K562 (cell line): ENCODE results near the gene LRRC25. TPM values are rescaled to one million over a fixed set of nuclear protein-coding genes. Genes with fewer than 3 reads are reported as not detected.

Source experiments
- ARHGAP35 ChIP-seq: fragments of 450-650 bp; IDR thresholded peaks from 2 replicates; pipeline ENCODE4 v1.6.1; 2018; ENCODE audit not compliant: partially characterized antibody
- E2F3 ChIP-seq: fragments of 250-450 bp; sonication (Bioruptor Pico); IDR thresholded peaks from 2 replicates; pipeline ENCODE4 v1.4.0; 2020; ENCODE audit warnings: mild to moderate bottlenecking
- ETV5 ChIP-seq: sonication (generic); formaldehyde crosslinking; IDR thresholded peaks from 2 replicates; pipeline ENCODE4 v1.4.0; 2020; ENCODE audit warnings: low read depth, mild to moderate bottlenecking, missing genetic modification reagents
- GABPA ChIP-seq: fragments of 200-800 bp; sonication (Bioruptor generic); conservative IDR thresholded peaks from 2 replicates; pipeline ENCODE4 v1.6.1; 2016; ENCODE audit warnings: low read depth, missing genetic modification characterization, missing compliant biosample characterization
- MAZ ChIP-seq, 2 experiments: fragments of 450-650 bp in 1 of 2; sonication (generic) in 1 of 2; formaldehyde crosslinking; IDR thresholded peaks in 1 of 2; conservative IDR thresholded peaks in 1 of 2; 2 replicates each; pipeline versions ENCODE4 v1.4.0 to v1.5.0; 2020; ENCODE audit warnings: mild to moderate bottlenecking in 1 of 2, missing genetic modification reagents in 1 of 2
- MEIS2 ChIP-seq: fragments of 450-650 bp; IDR thresholded peaks from 2 replicates; pipeline ENCODE4 v1.6.1; 2014; ENCODE audit warnings: mild to moderate bottlenecking; ENCODE audit not compliant: partially characterized antibody
- NFIC ChIP-seq: fragments of 450-650 bp; IDR thresholded peaks from 2 replicates; pipeline ENCODE4 v1.6.1; 2017; ENCODE audit warnings: mild to moderate bottlenecking, inconsistent platforms
- PHF21A ChIP-seq: fragments of 450-650 bp; IDR thresholded peaks from 2 replicates; pipeline ENCODE4 v1.6.1; 2017; ENCODE audit warnings: low read depth, borderline replicate concordance
- RBBP5 ChIP-seq: fragments of 200-600 bp; sonication (generic); IDR thresholded peaks from 2 replicates; pipeline ENCODE4 v1.6.1; 2012; ENCODE audit warnings: borderline replicate concordance, mild to moderate bottlenecking, low read length, control low read depth, inconsistent platforms; ENCODE audit not compliant: insufficient read depth, poor library complexity, severe bottlenecking
- RFX5 ChIP-seq: IDR thresholded peaks from 2 replicates; pipeline ENCODE4 v1.6.1; 2011; ENCODE audit warnings: low read depth, mild to moderate bottlenecking, improper control_type of control experiment, low read length
- SAP30 ChIP-seq: fragments of 200-600 bp; sonication (generic); IDR thresholded peaks from 2 replicates; pipeline ENCODE4 v1.6.1; 2012; ENCODE audit warnings: borderline replicate concordance, low read depth, mild to moderate bottlenecking, moderate library complexity, low read length, control low read depth, inconsistent platforms; ENCODE audit not compliant: insufficient read depth, poor library complexity, severe bottlenecking
- SMARCE1 ChIP-seq: fragments of 450-650 bp; IDR thresholded peaks from 2 replicates; pipeline ENCODE4 v1.7.1; 2016; ENCODE audit warnings: mild to moderate bottlenecking
- SRSF7 ChIP-seq: fragments of 200-400 bp; formaldehyde crosslinking; optimal IDR thresholded peaks from 2 replicates; pipeline ENCODE3; 2017; ENCODE audit warnings: mild to moderate bottlenecking, low read depth, low read length
- XRCC3 ChIP-seq: fragments of 450-650 bp; IDR thresholded peaks from 2 replicates; pipeline ENCODE4 v1.6.1; 2017; ENCODE audit warnings: mild to moderate bottlenecking, moderate library complexity
- ZFPM2 ChIP-seq: fragments of 250-450 bp; sonication (Bioruptor Pico); IDR thresholded peaks from 2 replicates; pipeline ENCODE4 v1.5.1; 2022; ENCODE audit warnings: mild to moderate bottlenecking
- ZNF143 ChIP-seq: sonication (generic); formaldehyde crosslinking; IDR thresholded peaks from 2 replicates; pipeline ENCODE4 v1.9.0; 2022; ENCODE audit warnings: mild to moderate bottlenecking, missing genetic modification reagents
- ZNF239 ChIP-seq: fragments of 250-450 bp; sonication (Bioruptor Pico); IDR thresholded peaks from 2 replicates; pipeline ENCODE4 v1.4.0; 2020; ENCODE audit warnings: mild to moderate bottlenecking
- ZNF324 ChIP-seq: fragments of 250-450 bp; sonication (Bioruptor Pico); IDR thresholded peaks from 2 replicates; pipeline ENCODE4 v1.4.0; 2020; ENCODE audit warnings: mild to moderate bottlenecking
- ZNF507 ChIP-seq: conservative IDR thresholded peaks from 2 replicates; pipeline ENCODE4 v1.6.1; 2017; ENCODE audit warnings: missing genetic modification characterization, missing compliant biosample characterization
- ZNF695 ChIP-seq: fragments of 450-650 bp; formaldehyde crosslinking; IDR thresholded peaks from 2 replicates; pipeline ENCODE4 v1.4.0; 2020; ENCODE audit warnings: mild to moderate bottlenecking, moderate library complexity
- ZNF780A ChIP-seq: fragments of 250-450 bp; sonication (Bioruptor Pico); IDR thresholded peaks from 2 replicates; pipeline ENCODE4 v1.5.0; 2021; ENCODE audit warnings: mild to moderate bottlenecking
- ZNF785 ChIP-seq: fragments of 250-450 bp; sonication (Bioruptor Pico); IDR thresholded peaks from 2 replicates; pipeline ENCODE4 v1.4.0; 2020; ENCODE audit warnings: mild to moderate bottlenecking
- polyA plus RNA-seq, 8 experiments: library from polyadenylated mRNA; depleted of rRNA in 4 of 8; stranded (reverse) in 5 of 8; unstranded in 3 of 8; fragments of >200 nt; fragmentation: Nextera tagmentation in 2 of 8; fragmentation: Illumina TruSeq in 1 of 8; extraction: Ambion mirVana in 2 of 8; extraction: Trizol in 1 of 8; gene quantifications; 2 replicates each; pipeline versions ENCODE4 v1.2.1 to v1.2.3, GENCODE V29; 2011 to 2014; ENCODE audit warnings: inconsistent platforms in 1 of 8, missing spikeins in 1 of 8
- total RNA-seq, 7 experiments: library from RNA; depleted of rRNA in 6 of 7; stranded (reverse); fragments of >200 nt in 6 of 7; fragmentation: Illumina TruSeq in 2 of 7; extraction: Trizol in 2 of 7; gene quantifications; 2 replicates each; pipeline versions ENCODE4 v1.2.1 to v1.2.3, GENCODE V29; 2011 to 2021; ENCODE audit warnings: low replicate concordance in 1 of 7
- TF ChIP-seq, protein P1 (sequence below): fragments of 250-450 bp; sonication (Bioruptor Pico); IDR thresholded peaks from 2 replicates; pipeline ENCODE4 v1.4.0; 2020; ENCODE audit warnings: mild to moderate bottlenecking
- TF ChIP-seq, protein P2 (sequence below): fragments of 250-450 bp; sonication (Bioruptor Pico); IDR thresholded peaks from 2 replicates; pipeline ENCODE4 v1.8.0; 2022; ENCODE audit warnings: inconsistent platforms
- TF ChIP-seq, protein P3 (sequence below): fragments of 200-800 bp; sonication (Bioruptor generic); IDR thresholded peaks from 2 replicates; pipeline ENCODE4 v1.6.1; 2017; ENCODE audit warnings: missing genetic modification characterization, missing compliant biosample characterization

LRRC25 gene
- total and polyA plus RNA-seq, 9 of the 15 experiments (the other 6 are each of a cell fraction or from before 2014, with no cell fraction given): 0.07 to 0.36 (median 0.10) TPM; not detected in 3

DNA sequence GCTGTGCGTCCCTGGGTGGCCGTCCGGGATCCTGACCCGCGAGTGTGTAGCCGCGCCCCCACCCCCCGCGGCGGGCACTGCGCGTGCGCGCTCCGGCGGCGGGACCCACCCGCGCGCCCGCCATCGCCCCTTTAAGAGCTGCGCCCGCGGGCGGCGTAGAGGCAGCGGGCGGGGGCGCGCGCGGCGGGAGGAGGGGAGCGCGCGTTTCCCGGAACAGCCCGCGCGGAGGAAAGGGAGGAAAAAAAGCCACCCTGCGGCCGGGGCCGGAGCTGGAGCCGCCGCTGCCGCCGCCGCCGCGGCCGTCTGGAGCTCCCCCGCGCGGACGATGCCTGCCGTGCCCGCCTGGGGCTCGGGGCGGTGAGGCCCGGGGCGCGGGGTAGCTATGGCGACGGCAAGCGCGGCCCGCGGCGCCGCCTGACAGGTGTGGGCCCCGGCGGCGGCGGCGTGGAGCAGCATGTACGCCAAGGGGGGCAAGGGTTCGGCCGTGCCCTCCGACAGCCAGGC is 21.8 kb upstream of the LRRC25 start, which contains the start of gene SSBP4 (continued):
- TF ChIP-seq ZNF239 (CRISPR knock-in tag): no peak
- no peak for TF ChIP-seq ZNF780A (CRISPR knock-in tag)
- TF ChIP-seq SAP30: no peak
- TF ChIP-seq, protein P1, sequence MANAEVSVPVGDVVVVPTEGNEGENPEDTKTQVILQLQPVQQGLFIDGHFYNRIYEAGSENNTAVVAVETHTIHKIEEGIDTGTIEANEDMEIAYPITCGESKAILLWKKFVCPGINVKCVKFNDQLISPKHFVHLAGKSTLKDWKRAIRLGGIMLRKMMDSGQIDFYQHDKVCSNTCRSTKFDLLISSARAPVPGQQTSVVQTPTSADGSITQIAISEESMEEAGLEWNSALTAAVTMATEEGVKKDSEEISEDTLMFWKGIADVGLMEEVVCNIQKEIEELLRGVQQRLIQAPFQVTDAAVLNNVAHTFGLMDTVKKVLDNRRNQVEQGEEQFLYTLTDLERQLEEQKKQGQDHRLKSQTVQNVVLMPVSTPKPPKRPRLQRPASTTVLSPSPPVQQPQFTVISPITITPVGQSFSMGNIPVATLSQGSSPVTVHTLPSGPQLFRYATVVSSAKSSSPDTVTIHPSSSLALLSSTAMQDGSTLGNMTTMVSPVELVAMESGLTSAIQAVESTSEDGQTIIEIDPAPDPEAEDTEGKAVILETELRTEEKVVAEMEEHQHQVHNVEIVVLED: peak; percentile 92
- TF ChIP-seq ZNF695 (CRISPR knock-in tag): no peak
- TF ChIP-seq, protein P2, sequence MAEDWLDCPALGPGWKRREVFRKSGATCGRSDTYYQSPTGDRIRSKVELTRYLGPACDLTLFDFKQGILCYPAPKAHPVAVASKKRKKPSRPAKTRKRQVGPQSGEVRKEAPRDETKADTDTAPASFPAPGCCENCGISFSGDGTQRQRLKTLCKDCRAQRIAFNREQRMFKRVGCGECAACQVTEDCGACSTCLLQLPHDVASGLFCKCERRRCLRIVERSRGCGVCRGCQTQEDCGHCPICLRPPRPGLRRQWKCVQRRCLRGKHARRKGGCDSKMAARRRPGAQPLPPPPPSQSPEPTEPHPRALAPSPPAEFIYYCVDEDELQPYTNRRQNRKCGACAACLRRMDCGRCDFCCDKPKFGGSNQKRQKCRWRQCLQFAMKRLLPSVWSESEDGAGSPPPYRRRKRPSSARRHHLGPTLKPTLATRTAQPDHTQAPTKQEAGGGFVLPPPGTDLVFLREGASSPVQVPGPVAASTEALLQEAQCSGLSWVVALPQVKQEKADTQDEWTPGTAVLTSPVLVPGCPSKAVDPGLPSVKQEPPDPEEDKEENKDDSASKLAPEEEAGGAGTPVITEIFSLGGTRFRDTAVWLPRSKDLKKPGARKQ (CRISPR knock-in tag): no peak
- no peak for TF ChIP-seq ZNF785
- TF ChIP-seq E2F3 (CRISPR knock-in tag): 0 out of 2 replicates have a peak, but pooled peaks have one; percentile 21
- TF ChIP-seq SRSF7: no peak
- TF ChIP-seq ETV5 (CRISPR knock-in tag): no peak
- peak; percentile 28 for TF ChIP-seq RBBP5
- no peak for TF ChIP-seq ZNF324 (CRISPR knock-in tag)
- no peak for TF ChIP-seq ZNF143 (CRISPR knock-in tag)
- TF ChIP-seq MEIS2: peak; percentile 63
- no peak for TF ChIP-seq ZNF507 (tag)
- TF ChIP-seq RFX5: no peak
- TF ChIP-seq XRCC3: no peak
- no peak for TF ChIP-seq SMARCE1
- TF ChIP-seq, protein P3, sequence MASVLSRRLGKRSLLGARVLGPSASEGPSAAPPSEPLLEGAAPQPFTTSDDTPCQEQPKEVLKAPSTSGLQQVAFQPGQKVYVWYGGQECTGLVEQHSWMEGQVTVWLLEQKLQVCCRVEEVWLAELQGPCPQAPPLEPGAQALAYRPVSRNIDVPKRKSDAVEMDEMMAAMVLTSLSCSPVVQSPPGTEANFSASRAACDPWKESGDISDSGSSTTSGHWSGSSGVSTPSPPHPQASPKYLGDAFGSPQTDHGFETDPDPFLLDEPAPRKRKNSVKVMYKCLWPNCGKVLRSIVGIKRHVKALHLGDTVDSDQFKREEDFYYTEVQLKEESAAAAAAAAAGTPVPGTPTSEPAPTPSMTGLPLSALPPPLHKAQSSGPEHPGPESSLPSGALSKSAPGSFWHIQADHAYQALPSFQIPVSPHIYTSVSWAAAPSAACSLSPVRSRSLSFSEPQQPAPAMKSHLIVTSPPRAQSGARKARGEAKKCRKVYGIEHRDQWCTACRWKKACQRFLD (CRISPR knock-in tag): peak; percentile 90
- peak; percentile 86 to 95 for TF ChIP-seq MAZ (CRISPR knock-in tag; conservative IDR thresholded peaks at IDR 0.05 in 1 of 2, IDR thresholded peaks at IDR 0.05 in 1 of 2)
- TF ChIP-seq ZFPM2: no peak
- TF ChIP-seq GABPA (tag): peak; percentile 63; the same call in 1 of the 2 replicates
- no peak for TF ChIP-seq ARHGAP35
- no peak for TF ChIP-seq PHF21A
- no peak for TF ChIP-seq NFIC
